KMS-11 (cell line): ENCODE measurements around the gene NAV2.

Experiments used
- H2AFZ ChIP-seq: fragments of 200-600 bp; sonication (generic); 2 replicates; pipeline ENCODE4 v1.6.1; 2016; ENCODE audit warnings: antibody characterized with exemption, mixed run types, low read depth
- H3K27ac ChIP-seq: fragments of 200-600 bp; sonication (generic); 2 replicates; pipeline ENCODE4 v1.6.1; 2016; ENCODE audit warnings: mild to moderate bottlenecking, mixed run types
- H3K27me3 ChIP-seq: fragments of 200-600 bp; sonication (generic); 2 replicates; pipeline ENCODE4 v1.6.1; 2017; ENCODE audit warnings: mild to moderate bottlenecking, low read depth, mixed run types, moderate library complexity; ENCODE audit not compliant: insufficient read depth
- H3K36me3 ChIP-seq: fragments of 200-600 bp; sonication (generic); 2 replicates; pipeline ENCODE4 v1.6.1; 2017; ENCODE audit warnings: mild to moderate bottlenecking, mixed run types; ENCODE audit not compliant: insufficient read depth
- H3K4me1 ChIP-seq: fragments of 200-600 bp; sonication (generic); 2 replicates; pipeline ENCODE4 v1.6.1; 2016; ENCODE audit warnings: mild to moderate bottlenecking, low read depth, mixed run types; ENCODE audit not compliant: poor library complexity, severe bottlenecking
- H3K4me2 ChIP-seq: fragments of 200-600 bp; sonication (generic); 2 replicates; pipeline ENCODE4 v1.7.0; 2016; ENCODE audit warnings: mild to moderate bottlenecking, mixed run types
- H3K4me3 ChIP-seq: fragments of 200-600 bp; sonication (generic); IDR thresholded peaks from 2 replicates; pipeline ENCODE4 v1.6.1; 2017; ENCODE audit warnings: low read depth, low read length, mixed read lengths; ENCODE audit not compliant: insufficient read depth
- H3K79me2 ChIP-seq: fragments of 200-600 bp; sonication (generic); 2 replicates; pipeline ENCODE4 v1.6.1; 2016; ENCODE audit warnings: low read depth, mixed run types; ENCODE audit not compliant: insufficient read depth
- H3K9ac ChIP-seq: fragments of 200-600 bp; sonication (generic); 2 replicates; pipeline ENCODE4 v1.6.1; 2016; ENCODE audit warnings: mild to moderate bottlenecking, mixed run types
- H4K20me1 ChIP-seq: fragments of 200-600 bp; sonication (generic); 2 replicates; pipeline ENCODE4 v1.6.1; 2016; ENCODE audit warnings: mild to moderate bottlenecking, mixed run types; ENCODE audit not compliant: insufficient read depth
- CTCF ChIP-seq: fragments of 200-600 bp; sonication (generic); conservative IDR thresholded peaks from 2 replicates; pipeline ENCODE4 v1.6.1; 2017; ENCODE audit warnings: low read depth, mild to moderate bottlenecking, antibody characterized with exemption, low read length, moderate library complexity, mixed read lengths

Gene NAV2

GRCh38 chr11:20064961-20065405 lies 352.3 kb downstream of the NAV2 start:
- H3K79me2 ChIP-seq = no peaks in the 10 kb centered on the region
- H3K4me1 ChIP-seq = no peaks in the 10 kb centered on the region
- no peak overlapping the region for H3K9ac ChIP-seq
- no peak overlapping the region for H3K4me2 ChIP-seq
- no peaks in the 10 kb centered on the region for H3K27me3 ChIP-seq
- H2AFZ ChIP-seq = no peak overlapping the region
- H4K20me1 ChIP-seq = no peaks in the 10 kb centered on the region
- no peaks in the 10 kb centered on the region for H3K36me3 ChIP-seq
- no peak for TF ChIP-seq CTCF
- H3K4me3 ChIP-seq = no peak overlapping the region
- no peak overlapping the region for H3K27ac ChIP-seq

DNA sequence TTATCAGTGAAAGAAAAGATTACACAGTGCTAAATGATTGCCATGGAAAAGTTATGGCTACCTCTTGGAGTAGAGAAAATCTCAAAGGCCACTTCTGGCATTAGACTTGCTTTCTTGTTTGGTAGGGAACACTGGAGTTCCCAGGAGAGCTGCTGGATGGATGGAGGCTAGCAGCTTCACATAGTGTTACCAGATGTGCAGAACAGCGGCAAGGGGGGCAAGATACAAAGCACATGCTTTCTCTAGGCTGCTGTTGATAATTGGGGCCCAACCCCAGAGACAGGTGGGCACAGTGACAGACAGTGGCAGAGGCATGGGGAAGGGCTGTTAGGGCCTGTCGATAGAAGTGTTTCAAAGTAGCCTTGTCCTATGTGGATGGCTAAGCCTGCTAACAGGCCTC lies 352.8 kb downstream of the NAV2 start:
- Histone ChIP-seq H3K4me3 (no peak overlapping the region), H3K9ac (no peak overlapping the region), H4K20me1 (no peaks in the 10 kb centered on the region), H3K27me3 (no peaks in the 10 kb centered on the region), H3K79me2 (no peaks in the 10 kb centered on the region), H3K4me2 (no peak overlapping the region), H3K27ac (no peak overlapping the region), H3K4me1 (no peaks in the 10 kb centered on the region), H2AFZ (no peak overlapping the region), H3K36me3 (no peaks in the 10 kb centered on the region)
- TF ChIP-seq CTCF = no peak

DNA sequence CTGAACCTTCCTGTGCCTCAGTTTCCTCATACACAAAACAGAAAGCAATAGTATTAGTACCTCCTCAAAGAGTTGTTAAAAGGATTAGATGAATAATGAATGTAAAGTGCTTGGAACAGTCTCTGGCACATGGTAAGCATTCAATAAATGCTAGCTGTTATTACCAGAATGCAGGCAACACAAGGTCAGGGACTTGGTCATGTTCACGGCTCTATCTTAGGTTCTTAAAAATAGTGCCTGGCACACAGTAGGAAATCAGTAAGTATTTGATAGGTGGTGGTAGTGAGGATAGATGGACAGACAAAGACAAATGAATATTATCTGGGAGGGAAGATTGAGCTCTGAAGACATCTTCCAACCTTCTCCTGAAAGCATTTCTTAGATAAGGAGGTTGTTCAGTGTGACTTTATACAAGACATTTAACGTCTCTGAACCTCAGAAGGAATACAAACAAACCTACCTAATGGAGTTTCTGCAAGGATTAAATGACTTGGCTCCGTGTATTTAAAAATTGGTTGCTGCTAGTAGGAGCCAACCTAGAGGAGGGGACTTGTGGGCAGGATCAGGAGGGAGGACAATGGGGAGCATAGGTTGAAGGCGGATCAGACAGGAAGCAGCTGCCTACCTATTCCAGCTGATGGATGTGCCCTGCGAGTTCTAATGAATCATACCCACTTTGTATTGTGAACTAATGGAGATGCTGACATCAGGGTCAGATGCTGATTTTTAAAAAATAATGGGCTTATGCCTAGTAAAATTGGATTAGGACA lies 353.6 kb downstream of the NAV2 start:
- H3K9ac ChIP-seq = no peak overlapping the region
- no peaks in the 10 kb centered on the region for H4K20me1 ChIP-seq
- no peaks in the 10 kb centered on the region for H3K79me2 ChIP-seq
- H3K36me3 ChIP-seq = no peaks in the 10 kb centered on the region
- H3K4me1 ChIP-seq = no peaks in the 10 kb centered on the region
- no peak overlapping the region for H3K4me3 ChIP-seq
- no peak overlapping the region for H3K4me2 ChIP-seq
- H3K27me3 ChIP-seq = no peaks in the 10 kb centered on the region
- TF ChIP-seq CTCF = no peak
- no peak overlapping the region for H2AFZ ChIP-seq
- H3K27ac ChIP-seq = no peak overlapping the region

- TF ChIP-seq CTCF = no peak
- no peak overlapping the region for H3K4me2 ChIP-seq
- no peak overlapping the region for H2AFZ ChIP-seq
- no peak overlapping the region for H3K27ac ChIP-seq
- H3K36me3 ChIP-seq = no peaks in the 10 kb centered on the region
- no peak overlapping the region for H3K4me3 ChIP-seq
- no peak overlapping the region for H3K9ac ChIP-seq
- no peaks in the 10 kb centered on the region for H3K79me2 ChIP-seq
- H4K20me1 ChIP-seq = no peaks in the 10 kb centered on the region
- no peaks in the 10 kb centered on the region for H3K27me3 ChIP-seq
- H3K4me1 ChIP-seq = no peaks in the 10 kb centered on the region
These were observed 354.1 kb downstream of the NAV2 start for GRCh38 chr11:20066783-20067156.
